Endothelial cell of umbilical vein (primary cell): ENCODE results near the gene ERCC6L. TPM values are rescaled to one million over a fixed set of nuclear protein-coding genes. Genes with fewer than 3 reads are reported as not detected.

Experiments
- BruUV-seq: library from RNA; stranded (reverse); fragments of 400-500 nt; replicated peaks from 2 replicates; lab custom pipeline; 2021; lab: Mats Ljungman, UMichigan
- CTCF ChIA-PET: fragments of 300-600, 350-600 bp; sonication (Branson Sonifier 250); formaldehyde crosslinking; loops from one replicate; lab custom pipeline; 2021; ENCODE audit warnings: antibody characterized with exemption, inconsistent platforms; lab: Charles Lee
- POLR2A ChIA-PET: fragments of 300-600, 350-600 bp; sonication (Branson Sonifier 250); formaldehyde crosslinking; loops from one replicate; lab custom pipeline; 2021; ENCODE audit warnings: antibody characterized with exemption, inconsistent platforms; lab: Charles Lee
- DNase-seq: peaks from one replicate; pipeline ENCODE4 v3.0.0-alpha.2; 2011; ENCODE audit warnings: low read depth, low spot score
- FAIRE-seq: peaks from 2 replicates; lab custom pipeline; 2011; peaks lifted over from hg19 to GRCh38; lab: Jason Lieb, UNC
- H2AFZ ChIP-seq: 2 replicates; pipeline ENCODE4 v1.6.0; 2012; ENCODE audit warnings: low read depth, low read length, control low read depth, inconsistent platforms
- H3K27ac ChIP-seq: 2 replicates; pipeline ENCODE4 v1.5.1; 2011; ENCODE audit warnings: low read depth, mild to moderate bottlenecking, control low read depth, low read length, moderate library complexity; ENCODE audit not compliant: insufficient read depth
- H3K27me3 ChIP-seq, 2 experiments: 2 replicates each; pipeline versions ENCODE4 v1.6.0 to v1.6.1; 2011; ENCODE audit warnings: low read length in 2 of 2, mixed read lengths in 1 of 2; ENCODE audit not compliant: control insufficient read depth in 2 of 2, insufficient read depth in 2 of 2
- H3K36me3 ChIP-seq, 2 experiments: 2 replicates in 1 of 2; 3 replicates in 1 of 2; pipeline ENCODE4 v1.5.1; 2011; ENCODE audit warnings: low read length in 2 of 2, mild to moderate bottlenecking in 1 of 2, moderate library complexity in 1 of 2; ENCODE audit not compliant: control insufficient read depth in 2 of 2, insufficient read depth in 2 of 2; ENCODE audit errors: extremely low read depth in 1 of 2
- H3K4me1 ChIP-seq: 3 replicates; pipeline ENCODE4 v1.5.1; 2011; ENCODE audit warnings: mild to moderate bottlenecking, low read length; ENCODE audit not compliant: control insufficient read depth, insufficient read depth; ENCODE audit errors: extremely low read depth
- H3K4me2 ChIP-seq: 2 replicates; pipeline ENCODE4 v1.6.1; 2011; ENCODE audit warnings: low read length, control low read depth, mixed read lengths; ENCODE audit not compliant: insufficient read depth
- H3K4me3 ChIP-seq, 3 experiments: fragments of 200-600 bp in 1 of 3; sonication (generic), shearing (Covaris generic) in 1 of 3; replicated peaks in 1 of 3; 2 replicates each; pipeline ENCODE4 v1.5.1; 2011 to 2016; ENCODE audit warnings: control low read depth in 3 of 3, low read length in 3 of 3, mild to moderate bottlenecking in 2 of 3, inconsistent platforms in 1 of 3, low read depth in 1 of 3, moderate library complexity in 1 of 3; ENCODE audit not compliant: insufficient read depth in 1 of 3
- H3K79me2 ChIP-seq: 2 replicates; pipeline ENCODE4 v1.6.0; 2012; ENCODE audit warnings: low read length, inconsistent platforms; ENCODE audit not compliant: control insufficient read depth, insufficient read depth
- H3K9ac ChIP-seq: replicated peaks from 2 replicates; pipeline ENCODE3; 2011; ENCODE audit warnings: low read length, control low read depth; ENCODE audit not compliant: insufficient read depth; ENCODE audit errors: extremely low read depth
- H3K9me1 ChIP-seq: replicated peaks from 3 replicates; pipeline ENCODE4 v1.6.0; 2011; ENCODE audit warnings: mild to moderate bottlenecking, low read length; ENCODE audit not compliant: control insufficient read depth, insufficient read depth; ENCODE audit errors: extremely low read depth
- H3K9me3 ChIP-seq: replicated peaks from 2 replicates; pipeline ENCODE4 v1.5.1; 2012; ENCODE audit warnings: low read length, inconsistent platforms; ENCODE audit not compliant: control insufficient read depth, insufficient read depth
- H4K20me1 ChIP-seq: replicated peaks from 2 replicates; pipeline ENCODE3; 2011; ENCODE audit warnings: mild to moderate bottlenecking, low read length; ENCODE audit not compliant: control insufficient read depth, insufficient read depth; ENCODE audit errors: extremely low read depth
- CTCF ChIP-seq, 2 donors: IDR thresholded peaks; 1 replicate in 1 of 2; 2 replicates in 1 of 2; pipeline ENCODE4 v1.5.1; 2011; ENCODE audit warnings: low read length in 2 of 2, mild to moderate bottlenecking in 2 of 2, moderate library complexity in 2 of 2, control low read depth in 1 of 2, inconsistent platforms in 1 of 2, low read depth in 1 of 2; ENCODE audit not compliant: insufficient read depth in 1 of 2; ENCODE audit errors: extremely low read depth in 1 of 2
- EZH2 ChIP-seq: IDR thresholded peaks from 2 replicates; pipeline ENCODE4 v1.6.1; 2012; ENCODE audit warnings: borderline replicate concordance, low read depth, mild to moderate bottlenecking, moderate library complexity, low read length, inconsistent platforms; ENCODE audit not compliant: severe bottlenecking
- FOS ChIP-seq: IDR thresholded peaks from 2 replicates; pipeline ENCODE4 v1.6.1; 2011; ENCODE audit warnings: mild to moderate bottlenecking, low read length, moderate library complexity, borderline replicate concordance; ENCODE audit not compliant: insufficient read depth
- GATA2 ChIP-seq: IDR thresholded peaks from 2 replicates; pipeline ENCODE4 v1.7.0; 2011; ENCODE audit warnings: low read depth, mild to moderate bottlenecking, moderate library complexity, mixed read lengths, low read length; ENCODE audit not compliant: insufficient read length, insufficient read depth
- JUN ChIP-seq: IDR thresholded peaks from 2 replicates; pipeline ENCODE4 v1.6.1; 2011; ENCODE audit warnings: borderline replicate concordance, low read depth; ENCODE audit not compliant: insufficient read length, insufficient read depth
- MAX ChIP-seq: IDR thresholded peaks from 2 replicates; pipeline ENCODE4 v1.6.1; 2011; ENCODE audit not compliant: insufficient read depth, insufficient read length
- MYC ChIP-seq: IDR thresholded peaks from one replicate; pipeline ENCODE4 v1.6.1; 2011; ENCODE audit warnings: mild to moderate bottlenecking, low read depth, low read length
- POLR2A ChIP-seq: IDR thresholded peaks from 2 replicates; pipeline ENCODE4 v1.6.1; 2012; ENCODE audit warnings: low read depth, mild to moderate bottlenecking, control low read depth, low read length
- POLR2AphosphoS5 ChIP-seq: IDR thresholded peaks from 2 replicates; pipeline ENCODE4 v1.6.1; 2012; ENCODE audit warnings: low read depth, mild to moderate bottlenecking, control low read depth, low read length, moderate library complexity; ENCODE audit not compliant: insufficient read depth
- dilution Hi-C: fragments of 300-500 bp; cut with MboI; formaldehyde crosslinking; loops from one replicate; pipeline ENCODE4 v1.15.0; 2019; ENCODE audit warnings: low sequenced_read_pairs; ENCODE audit not compliant: extremely low pct_ligation_motif_present
- intact Hi-C: fragments of 100-400 bp; cut with micrococcal nuclease; formaldehyde crosslinking; loops from one replicate; pipeline ENCODE4 v1.10.0; 2022
- polyA plus RNA-seq, 4 experiments: library from polyadenylated mRNA; depleted of rRNA in 3 of 4; stranded (reverse) in 3 of 4; unstranded in 1 of 4; fragments of >200 nt; gene quantifications; 2 replicates each; pipeline versions ENCODE4 v1.2.1 to v1.2.3, GENCODE V29; 2011 to 2012; ENCODE audit warnings: missing spikeins in 1 of 4
- total RNA-seq: library from RNA; stranded (reverse); gene quantifications from 2 replicates; pipeline ENCODE4 v1.2.3, GENCODE V29; 2021

The ERCC6L gene
- total and polyA plus RNA-seq, 2 donors (not counting 3 experiments of a cell fraction or from before 2014, with no cell fraction given): 0.92 to 6.7 TPM

GRCh38 chrX:72274526-72274925, 35.7 kb upstream of the ERCC6L start:
- Histone ChIP-seq H3K9ac (no peak overlapping the region), H3K4me2 (peak overlapping the region; percentile 88), H3K4me1 (peaks cover 52% of the 10 kb centered on the region), H3K9me3 (no peaks in the 10 kb centered on the region), H3K79me2 (peaks cover 45% of the 10 kb centered on the region), H3K9me1 (no peaks in the 10 kb centered on the region), H3K36me3 (peaks cover 14 to 19% of the 10 kb centered on the region in 2 experiments), H3K27me3 (peaks cover 0 to 2% of the 10 kb centered on the region in 2 experiments), H3K27ac (no peak overlapping the region), H2AFZ (no peak overlapping the region), H3K4me3 (peak overlapping the region in 1 of 3 experiments; percentile 97), H4K20me1 (no peaks in the 10 kb centered on the region)
- intact Hi-C loops (no loop called here), dilution Hi-C loops (no loop called here)
- BruUV-seq: no TSS peak
- POLR2A ChIA-PET: interaction anchor here (1.1 kb wide), 1 partner anchor 266 kb away, joined by 4 read pairs; no protein-coding TSS in a partner anchor
- CTCF ChIA-PET: no interaction called here
- FAIRE-seq (no peak), DNase-seq (no peak)
- TF ChIP-seq POLR2AphosphoS5: no peak
- no peak for TF ChIP-seq EZH2
- TF ChIP-seq MAX: no peak
- TF ChIP-seq POLR2A: no peak
- TF ChIP-seq FOS: no peak
- TF ChIP-seq MYC: no peak
- no peak for TF ChIP-seq GATA2
- no peak for TF ChIP-seq JUN
- no peak for TF ChIP-seq CTCF (IDR thresholded peaks at IDR 0.05; ENCODE audit: extremely low read depth in 1 of 2, insufficient read depth in 1 of 2, low read depth in 1 of 2, low read length in 2 of 2)
